Measurements from ENCODE around the gene MRPL57. TPM values are rescaled to one million over a fixed set of nuclear protein-coding genes. Genes with fewer than 3 reads are reported as not detected.

The MRPL57 gene
- total and polyA plus RNA-seq, 2 of the 8 experiments (the other 6 are each of a cell fraction or from before 2014, with no cell fraction given): 29.9 to 34.1 TPM

- TF ChIP-seq, protein P1, sequence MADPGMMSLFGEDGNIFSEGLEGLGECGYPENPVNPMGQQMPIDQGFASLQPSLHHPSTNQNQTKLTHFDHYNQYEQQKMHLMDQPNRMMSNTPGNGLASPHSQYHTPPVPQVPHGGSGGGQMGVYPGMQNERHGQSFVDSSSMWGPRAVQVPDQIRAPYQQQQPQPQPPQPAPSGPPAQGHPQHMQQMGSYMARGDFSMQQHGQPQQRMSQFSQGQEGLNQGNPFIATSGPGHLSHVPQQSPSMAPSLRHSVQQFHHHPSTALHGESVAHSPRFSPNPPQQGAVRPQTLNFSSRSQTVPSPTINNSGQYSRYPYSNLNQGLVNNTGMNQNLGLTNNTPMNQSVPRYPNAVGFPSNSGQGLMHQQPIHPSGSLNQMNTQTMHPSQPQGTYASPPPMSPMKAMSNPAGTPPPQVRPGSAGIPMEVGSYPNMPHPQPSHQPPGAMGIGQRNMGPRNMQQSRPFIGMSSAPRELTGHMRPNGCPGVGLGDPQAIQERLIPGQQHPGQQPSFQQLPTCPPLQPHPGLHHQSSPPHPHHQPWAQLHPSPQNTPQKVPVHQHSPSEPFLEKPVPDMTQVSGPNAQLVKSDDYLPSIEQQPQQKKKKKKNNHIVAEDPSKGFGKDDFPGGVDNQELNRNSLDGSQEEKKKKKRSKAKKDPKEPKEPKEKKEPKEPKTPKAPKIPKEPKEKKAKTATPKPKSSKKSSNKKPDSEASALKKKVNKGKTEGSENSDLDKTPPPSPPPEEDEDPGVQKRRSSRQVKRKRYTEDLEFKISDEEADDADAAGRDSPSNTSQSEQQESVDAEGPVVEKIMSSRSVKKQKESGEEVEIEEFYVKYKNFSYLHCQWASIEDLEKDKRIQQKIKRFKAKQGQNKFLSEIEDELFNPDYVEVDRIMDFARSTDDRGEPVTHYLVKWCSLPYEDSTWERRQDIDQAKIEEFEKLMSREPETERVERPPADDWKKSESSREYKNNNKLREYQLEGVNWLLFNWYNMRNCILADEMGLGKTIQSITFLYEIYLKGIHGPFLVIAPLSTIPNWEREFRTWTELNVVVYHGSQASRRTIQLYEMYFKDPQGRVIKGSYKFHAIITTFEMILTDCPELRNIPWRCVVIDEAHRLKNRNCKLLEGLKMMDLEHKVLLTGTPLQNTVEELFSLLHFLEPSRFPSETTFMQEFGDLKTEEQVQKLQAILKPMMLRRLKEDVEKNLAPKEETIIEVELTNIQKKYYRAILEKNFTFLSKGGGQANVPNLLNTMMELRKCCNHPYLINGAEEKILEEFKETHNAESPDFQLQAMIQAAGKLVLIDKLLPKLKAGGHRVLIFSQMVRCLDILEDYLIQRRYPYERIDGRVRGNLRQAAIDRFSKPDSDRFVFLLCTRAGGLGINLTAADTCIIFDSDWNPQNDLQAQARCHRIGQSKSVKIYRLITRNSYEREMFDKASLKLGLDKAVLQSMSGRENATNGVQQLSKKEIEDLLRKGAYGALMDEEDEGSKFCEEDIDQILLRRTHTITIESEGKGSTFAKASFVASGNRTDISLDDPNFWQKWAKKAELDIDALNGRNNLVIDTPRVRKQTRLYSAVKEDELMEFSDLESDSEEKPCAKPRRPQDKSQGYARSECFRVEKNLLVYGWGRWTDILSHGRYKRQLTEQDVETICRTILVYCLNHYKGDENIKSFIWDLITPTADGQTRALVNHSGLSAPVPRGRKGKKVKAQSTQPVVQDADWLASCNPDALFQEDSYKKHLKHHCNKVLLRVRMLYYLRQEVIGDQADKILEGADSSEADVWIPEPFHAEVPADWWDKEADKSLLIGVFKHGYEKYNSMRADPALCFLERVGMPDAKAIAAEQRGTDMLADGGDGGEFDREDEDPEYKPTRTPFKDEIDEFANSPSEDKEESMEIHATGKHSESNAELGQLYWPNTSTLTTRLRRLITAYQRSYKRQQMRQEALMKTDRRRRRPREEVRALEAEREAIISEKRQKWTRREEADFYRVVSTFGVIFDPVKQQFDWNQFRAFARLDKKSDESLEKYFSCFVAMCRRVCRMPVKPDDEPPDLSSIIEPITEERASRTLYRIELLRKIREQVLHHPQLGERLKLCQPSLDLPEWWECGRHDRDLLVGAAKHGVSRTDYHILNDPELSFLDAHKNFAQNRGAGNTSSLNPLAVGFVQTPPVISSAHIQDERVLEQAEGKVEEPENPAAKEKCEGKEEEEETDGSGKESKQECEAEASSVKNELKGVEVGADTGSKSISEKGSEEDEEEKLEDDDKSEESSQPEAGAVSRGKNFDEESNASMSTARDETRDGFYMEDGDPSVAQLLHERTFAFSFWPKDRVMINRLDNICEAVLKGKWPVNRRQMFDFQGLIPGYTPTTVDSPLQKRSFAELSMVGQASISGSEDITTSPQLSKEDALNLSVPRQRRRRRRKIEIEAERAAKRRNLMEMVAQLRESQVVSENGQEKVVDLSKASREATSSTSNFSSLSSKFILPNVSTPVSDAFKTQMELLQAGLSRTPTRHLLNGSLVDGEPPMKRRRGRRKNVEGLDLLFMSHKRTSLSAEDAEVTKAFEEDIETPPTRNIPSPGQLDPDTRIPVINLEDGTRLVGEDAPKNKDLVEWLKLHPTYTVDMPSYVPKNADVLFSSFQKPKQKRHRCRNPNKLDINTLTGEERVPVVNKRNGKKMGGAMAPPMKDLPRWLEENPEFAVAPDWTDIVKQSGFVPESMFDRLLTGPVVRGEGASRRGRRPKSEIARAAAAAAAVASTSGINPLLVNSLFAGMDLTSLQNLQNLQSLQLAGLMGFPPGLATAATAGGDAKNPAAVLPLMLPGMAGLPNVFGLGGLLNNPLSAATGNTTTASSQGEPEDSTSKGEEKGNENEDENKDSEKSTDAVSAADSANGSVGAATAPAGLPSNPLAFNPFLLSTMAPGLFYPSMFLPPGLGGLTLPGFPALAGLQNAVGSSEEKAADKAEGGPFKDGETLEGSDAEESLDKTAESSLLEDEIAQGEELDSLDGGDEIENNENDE (IDR thresholded peaks at IDR 0.05; ENCODE audit: insufficient replicate concordance, low read length): no peak
- TF ChIP-seq KDM4A (IDR thresholded peaks at IDR 0.05; ENCODE audit: low read depth, low read length, severe bottlenecking): no peak
- no peak for TF ChIP-seq BRCA1 (IDR thresholded peaks at IDR 0.05; ENCODE audit: low read depth, low read length)
- no peak for TF ChIP-seq RNF2 (IDR thresholded peaks at IDR 0.05; ENCODE audit: borderline replicate concordance, low read depth, low read length, missing control alignments, poor library complexity, severe bottlenecking)
- no peak for TF ChIP-seq KDM1A (IDR thresholded peaks at IDR 0.05; ENCODE audit: borderline replicate concordance, low read length)
Measured at GRCh38 chr13:21176982-21177284, 475 bp downstream of the MRPL57 start (continued).

Data from H1 (cell line).